Gastrocnemius medialis (tissue), 4 donors: ENCODE data around the gene NKAPL.

Experiments used
- CTCF ChIP-seq, 5 experiments: fragments of 450-650 bp in 3 of 5; fragments of 200-600 bp in 2 of 5; sonication (generic) in 2 of 5; IDR thresholded peaks in 4 of 5; conservative IDR thresholded peaks in 1 of 5; 1 replicate in 4 of 5; 2 replicates in 1 of 5; pipeline ENCODE4 v1.5.1; 2016 to 2019; ENCODE audit warnings: antibody characterized with exemption in 5 of 5, mild to moderate bottlenecking in 3 of 5, moderate library complexity in 3 of 5
- POLR2A ChIP-seq, 2 donors: fragments of 450-650 bp; IDR thresholded peaks; one replicate each; pipeline ENCODE4 v1.6.1; 2017; ENCODE audit warnings: antibody characterized with exemption in 2 of 2, mild to moderate bottlenecking in 2 of 2, moderate library complexity in 2 of 2

- TF ChIP-seq CTCF (IDR thresholded peaks at IDR 0.05 in 4 of 5, conservative IDR thresholded peaks at IDR 0.05 in 1 of 5) (no peak), POLR2A (IDR thresholded peaks at IDR 0.05) (no peak)
Observed at GRCh38 chr6:28269492-28269891, 10.4 kb downstream of the NKAPL start.
